ENCODE data around the gene INTS4. TPM values are rescaled to one million over a fixed set of nuclear protein-coding genes. Genes with fewer than 3 reads are reported as not detected.
A peak's percentile ranks its signal among the peaks of the same experiment; 100 is the strongest.
"Not testable (repeated sequence)": the region's sequence is repeated elsewhere in the genome, so short reads cannot be mapped to it uniquely, and the experiment has no call there.

Gene INTS4
- total and polyA plus RNA-seq, 2 of the 8 experiments (the other 6 are each of a cell fraction or from before 2014, with no cell fraction given): 27.0 to 31.3 TPM

DNA sequence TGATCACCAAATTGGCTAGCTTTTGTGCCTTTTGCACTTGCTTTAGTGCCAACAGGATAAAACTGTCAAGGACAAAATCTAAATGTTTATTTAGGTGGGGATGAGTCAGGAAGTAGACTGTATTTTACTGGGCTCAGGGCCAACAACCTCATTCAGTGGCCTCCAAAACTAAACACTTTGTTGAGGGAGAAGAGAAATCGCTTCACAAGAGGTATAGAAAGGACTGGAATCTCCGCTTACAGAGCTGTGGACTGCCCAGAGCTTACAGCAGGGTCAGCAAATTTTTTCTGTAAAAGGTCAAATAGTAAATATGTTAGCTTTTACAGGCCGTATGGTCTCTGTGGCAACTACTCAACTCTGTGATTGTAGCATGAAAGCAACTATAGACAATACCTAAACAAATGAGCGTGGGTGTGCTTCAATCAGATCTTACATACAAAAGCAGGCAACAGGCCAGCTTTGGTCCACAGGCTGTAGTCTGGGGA lies 80.1 kb downstream of the INTS4 start:
- H2AFZ ChIP-seq (ENCODE audit: low read length); H2BK120ac ChIP-seq (replicated peaks; ENCODE audit: low read depth, low read length); H2BK12ac ChIP-seq (ENCODE audit: low read depth, low read length); H4K91ac ChIP-seq (replicated peaks; ENCODE audit: insufficient read length, low read length); H3K36me3 ChIP-seq (ENCODE audit: control insufficient read depth in 2 of 4, insufficient read depth in 4 of 4, low read length in 3 of 4); H2BK20ac ChIP-seq (ENCODE audit: low read length); H3K27me3 ChIP-seq (replicated peaks in 1 of 4; ENCODE audit: control insufficient read depth in 3 of 4, extremely low read depth in 1 of 4, insufficient read depth in 3 of 4, low read length in 3 of 4); H2BK5ac ChIP-seq (ENCODE audit: low read depth, low read length); H3K23me2 ChIP-seq (ENCODE audit: low read depth, low read length); FAIRE-seq; CTCF ChIA-PET (ENCODE audit: partially characterized antibody); H3K79me1 ChIP-seq (ENCODE audit: low read depth, low read length); H3K14ac ChIP-seq (ENCODE audit: insufficient read length); H3K4me1 ChIP-seq (replicated peaks in 1 of 4; ENCODE audit: control insufficient read depth in 3 of 4, insufficient read depth in 4 of 4, low read length in 3 of 4); POLR2A ChIA-PET (ENCODE audit: partially characterized antibody); H3K27ac ChIP-seq (ENCODE audit: low read depth, low read length); H3K4me2 ChIP-seq (ENCODE audit: insufficient read depth in 1 of 2, low read depth in 2 of 2, low read length in 2 of 2); DNase-seq (ENCODE audit: low read depth in 1 of 2, low spot score in 2 of 2); H3K4ac ChIP-seq (replicated peaks; ENCODE audit: insufficient read length, low read depth, low read length); H2AK5ac ChIP-seq (ENCODE audit: low read depth, low read length); H4K20me1 ChIP-seq (replicated peaks in 1 of 2; ENCODE audit: control insufficient read depth in 1 of 2, insufficient read depth in 2 of 2, low read length in 2 of 2); H4K5ac ChIP-seq (ENCODE audit: insufficient read length, low read depth, low read length); H3K9me3 ChIP-seq (ENCODE audit: insufficient read depth in 2 of 2, low read depth in 1 of 2, low read length in 1 of 2); H3K23ac ChIP-seq (ENCODE audit: insufficient read length); H3K4me3 ChIP-seq (ENCODE audit: extremely low read depth in 1 of 4, insufficient read depth in 2 of 4, low read depth in 3 of 4, low read length in 4 of 4); H4K8ac ChIP-seq (ENCODE audit: extremely low read depth, insufficient read depth, low read length); H2BK15ac ChIP-seq (ENCODE audit: low read length); H3K18ac ChIP-seq (ENCODE audit: extremely low read depth, low read length); H3K79me2 ChIP-seq (ENCODE audit: control insufficient read depth in 1 of 2, insufficient read depth in 2 of 2, low read length in 2 of 2); H3K56ac ChIP-seq (replicated peaks; ENCODE audit: insufficient read length, low read depth, low read length): not testable (repeated sequence)
- H3K9ac ChIP-seq (replicated peaks in 1 of 4; ENCODE audit: extremely low read depth in 1 of 4, low read depth in 3 of 4, low read length in 3 of 4): peak overlapping the region in 1 of 4 experiments; percentile 8; a peak in 1 of 7 replicates
- 90% methylated on average over 4 of the region's 4 CpGs; no CpG with 5 or more reads in 1 of the 2 experiments for WGBS, 2 experiments (ENCODE audit: extremely low coverage in 1 of 2, insufficient coverage in 1 of 2, insufficient read length in 1 of 2, insufficient replicate concordance in 2 of 2, low coverage in 1 of 2, low lambda C conversion rate in 2 of 2, missing lambda C conversion rate in 1 of 2)

- H3K9ac ChIP-seq (replicated peaks in 1 of 4; ENCODE audit: extremely low read depth in 1 of 4, low read depth in 3 of 4, low read length in 3 of 4); H2BK5ac ChIP-seq (ENCODE audit: low read depth, low read length); H3K23ac ChIP-seq (ENCODE audit: insufficient read length); H4K91ac ChIP-seq (replicated peaks; ENCODE audit: insufficient read length, low read length); H4K5ac ChIP-seq (ENCODE audit: insufficient read length, low read depth, low read length); H3K4me2 ChIP-seq (ENCODE audit: insufficient read depth in 1 of 2, low read depth in 2 of 2, low read length in 2 of 2); H3K27ac ChIP-seq (ENCODE audit: low read depth, low read length); H3K14ac ChIP-seq (ENCODE audit: insufficient read length); POLR2A ChIA-PET (ENCODE audit: partially characterized antibody); H3K79me1 ChIP-seq (ENCODE audit: low read depth, low read length); H4K20me1 ChIP-seq (replicated peaks in 1 of 2; ENCODE audit: control insufficient read depth in 1 of 2, insufficient read depth in 2 of 2, low read length in 2 of 2); H3K23me2 ChIP-seq (ENCODE audit: low read depth, low read length); H2BK20ac ChIP-seq (ENCODE audit: low read length); H3K79me2 ChIP-seq (ENCODE audit: control insufficient read depth in 1 of 2, insufficient read depth in 2 of 2, low read length in 2 of 2); H2BK120ac ChIP-seq (replicated peaks; ENCODE audit: low read depth, low read length); H2BK15ac ChIP-seq (ENCODE audit: low read length); CTCF ChIA-PET (ENCODE audit: partially characterized antibody); H4K8ac ChIP-seq (ENCODE audit: extremely low read depth, insufficient read depth, low read length); H3K56ac ChIP-seq (replicated peaks; ENCODE audit: insufficient read length, low read depth, low read length); DNase-seq (ENCODE audit: low read depth in 1 of 2, low spot score in 2 of 2); H2BK12ac ChIP-seq (ENCODE audit: low read depth, low read length); H3K9me3 ChIP-seq (ENCODE audit: insufficient read depth in 2 of 2, low read depth in 1 of 2, low read length in 1 of 2); H3K36me3 ChIP-seq (ENCODE audit: control insufficient read depth in 2 of 4, insufficient read depth in 4 of 4, low read length in 3 of 4); H3K4ac ChIP-seq (replicated peaks; ENCODE audit: insufficient read length, low read depth, low read length); H3K18ac ChIP-seq (ENCODE audit: extremely low read depth, low read length); H2AK5ac ChIP-seq (ENCODE audit: low read depth, low read length); H3K4me1 ChIP-seq (replicated peaks in 1 of 4; ENCODE audit: control insufficient read depth in 3 of 4, insufficient read depth in 4 of 4, low read length in 3 of 4); FAIRE-seq; H3K27me3 ChIP-seq (replicated peaks in 1 of 4; ENCODE audit: control insufficient read depth in 3 of 4, extremely low read depth in 1 of 4, insufficient read depth in 3 of 4, low read length in 3 of 4); H3K4me3 ChIP-seq (ENCODE audit: extremely low read depth in 1 of 4, insufficient read depth in 2 of 4, low read depth in 3 of 4, low read length in 4 of 4); H2AFZ ChIP-seq (ENCODE audit: low read length): not testable (repeated sequence)
- WGBS, 2 experiments (ENCODE audit: extremely low coverage in 1 of 2, insufficient coverage in 1 of 2, insufficient read length in 1 of 2, insufficient replicate concordance in 2 of 2, low coverage in 1 of 2, low lambda C conversion rate in 2 of 2, missing lambda C conversion rate in 1 of 2): 100% methylated on average over 2 of the region's 4 CpGs; no CpG with 5 or more reads in 1 of the 2 experiments
Observed at GRCh38 chr11:77913608-77914306, 80.7 kb downstream of the INTS4 start.
